ENCODE measurements around the gene ROBO1. TPM values are rescaled to one million over a fixed set of nuclear protein-coding genes. Genes with fewer than 3 reads are reported as not detected.

ROBO1 gene
- total and polyA plus RNA-seq, 2 donors (not counting 3 experiments of a cell fraction or from before 2014, with no cell fraction given): 5.9 to 14.2 TPM

DNA sequence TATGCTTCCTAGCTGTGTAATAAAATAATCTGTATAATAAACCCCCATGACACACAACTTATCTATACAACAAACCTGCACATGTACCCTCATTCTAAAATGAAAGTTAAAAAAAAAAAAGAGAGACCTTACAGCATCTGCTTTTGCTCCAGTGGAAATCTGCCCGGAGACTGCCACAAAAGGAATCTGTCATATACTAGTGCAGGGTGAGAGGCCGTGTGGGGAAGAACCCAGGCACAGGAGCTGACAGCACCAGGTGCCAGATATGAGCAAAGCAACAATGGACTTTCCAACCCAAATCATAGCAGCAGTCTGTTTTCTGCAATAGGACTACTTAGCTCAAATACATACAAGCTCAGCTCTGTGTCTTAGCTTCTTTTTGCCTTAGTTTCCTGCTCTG lies 346.5 kb downstream of the ROBO1 start:
- dilution Hi-C loops (cut with MboI; ENCODE audit: extremely low pct_ligation_motif_present, low sequenced_read_pairs) (no loop called here), intact Hi-C loops (cut with micrococcal nuclease) (loop anchor here (5.0 kb wide), 1 partner anchor 339 kb away; no protein-coding TSS in a partner anchor)
- H3K27me3 ChIP-seq (ENCODE audit: control insufficient read depth in 2 of 2, insufficient read depth in 2 of 2, low read length in 2 of 2): no peaks in the 10 kb centered on the region
- H3K4me2 ChIP-seq (ENCODE audit: insufficient read depth, low read length): no peak overlapping the region
- CTCF ChIA-PET: interaction anchor here (1.0 kb wide), 1 partner anchor 60 kb away, joined by 3 read pairs; no protein-coding TSS in a partner anchor
- H3K79me2 ChIP-seq (ENCODE audit: control insufficient read depth, insufficient read depth, low read length): no peaks in the 10 kb centered on the region
- POLR2A ChIA-PET: no interaction called here
- DNase-seq (ENCODE audit: low read depth, low spot score) (no peak), FAIRE-seq (no peak)
- H2AFZ ChIP-seq (ENCODE audit: low read depth, low read length): no peak overlapping the region
- H3K9ac ChIP-seq (replicated peaks; ENCODE audit: extremely low read depth, insufficient read depth, low read length): no peak overlapping the region
- no peak overlapping the region for H3K27ac ChIP-seq (ENCODE audit: insufficient read depth, low read depth, low read length)
- TF ChIP-seq EZH2 (IDR thresholded peaks at IDR 0.05; ENCODE audit: borderline replicate concordance, low read depth, low read length, severe bottlenecking) (no peak), MAX (IDR thresholded peaks at IDR 0.05; ENCODE audit: insufficient read depth, insufficient read length) (no peak), CTCF (IDR thresholded peaks at IDR 0.05; ENCODE audit: extremely low read depth in 1 of 2, insufficient read depth in 1 of 2, low read depth in 1 of 2, low read length in 2 of 2) (no peak), GATA2 (IDR thresholded peaks at IDR 0.05; ENCODE audit: insufficient read depth, insufficient read length, low read depth, low read length) (no peak), JUN (IDR thresholded peaks at IDR 0.05; ENCODE audit: borderline replicate concordance, insufficient read depth, insufficient read length, low read depth) (no peak), MYC (IDR thresholded peaks at IDR 0.05; ENCODE audit: low read depth, low read length) (no peak), FOS (IDR thresholded peaks at IDR 0.05; ENCODE audit: borderline replicate concordance, insufficient read depth, low read length) (no peak), POLR2AphosphoS5 (IDR thresholded peaks at IDR 0.05; ENCODE audit: insufficient read depth, low read depth, low read length) (no peak), POLR2A (IDR thresholded peaks at IDR 0.05; ENCODE audit: low read depth, low read length) (no peak)
- H3K36me3 ChIP-seq (ENCODE audit: control insufficient read depth in 2 of 2, extremely low read depth in 1 of 2, insufficient read depth in 2 of 2, low read length in 2 of 2): no peaks in the 10 kb centered on the region
- H3K4me3 ChIP-seq (replicated peaks in 1 of 3; ENCODE audit: insufficient read depth in 1 of 3, low read depth in 1 of 3, low read length in 3 of 3): no peak overlapping the region
- no peaks in the 10 kb centered on the region for H3K9me3 ChIP-seq (replicated peaks; ENCODE audit: control insufficient read depth, insufficient read depth, low read length)
- H3K4me1 ChIP-seq (ENCODE audit: control insufficient read depth, extremely low read depth, insufficient read depth, low read length): no peaks in the 10 kb centered on the region
- BruUV-seq (replicated peaks): no TSS peak
- H3K9me1 ChIP-seq (replicated peaks; ENCODE audit: control insufficient read depth, extremely low read depth, insufficient read depth, low read length): no peaks in the 10 kb centered on the region
- H4K20me1 ChIP-seq (replicated peaks; ENCODE audit: control insufficient read depth, extremely low read depth, insufficient read depth, low read length): no peaks in the 10 kb centered on the region

Measured in endothelial cell of umbilical vein (primary cell).